HG02938 (cell line): Measurements from ENCODE around the gene OXSR1.

Source experiments
- ATAC-seq: cut with Tn5 transposase; IDR thresholded peaks from one replicate; pipeline ENCODE4 v1.9.1; 2021; ENCODE audit warnings: mild to moderate bottlenecking, moderate library complexity; ENCODE audit not compliant: unreplicated experiment

Gene OXSR1

GRCh38 chr3:38297947-38298711, 132.8 kb downstream of the OXSR1 start:
- ATAC-seq, result no peak
